ENCODE results near the gene RIT2.

GRCh38 chr18:43158381-43158780 lies 42.9 kb upstream of the RIT2 start:
- TF ChIP-seq RAD21 (IDR thresholded peaks at IDR 0.05; ENCODE audit: low read depth) = no peak
- TF ChIP-seq, protein P1, sequence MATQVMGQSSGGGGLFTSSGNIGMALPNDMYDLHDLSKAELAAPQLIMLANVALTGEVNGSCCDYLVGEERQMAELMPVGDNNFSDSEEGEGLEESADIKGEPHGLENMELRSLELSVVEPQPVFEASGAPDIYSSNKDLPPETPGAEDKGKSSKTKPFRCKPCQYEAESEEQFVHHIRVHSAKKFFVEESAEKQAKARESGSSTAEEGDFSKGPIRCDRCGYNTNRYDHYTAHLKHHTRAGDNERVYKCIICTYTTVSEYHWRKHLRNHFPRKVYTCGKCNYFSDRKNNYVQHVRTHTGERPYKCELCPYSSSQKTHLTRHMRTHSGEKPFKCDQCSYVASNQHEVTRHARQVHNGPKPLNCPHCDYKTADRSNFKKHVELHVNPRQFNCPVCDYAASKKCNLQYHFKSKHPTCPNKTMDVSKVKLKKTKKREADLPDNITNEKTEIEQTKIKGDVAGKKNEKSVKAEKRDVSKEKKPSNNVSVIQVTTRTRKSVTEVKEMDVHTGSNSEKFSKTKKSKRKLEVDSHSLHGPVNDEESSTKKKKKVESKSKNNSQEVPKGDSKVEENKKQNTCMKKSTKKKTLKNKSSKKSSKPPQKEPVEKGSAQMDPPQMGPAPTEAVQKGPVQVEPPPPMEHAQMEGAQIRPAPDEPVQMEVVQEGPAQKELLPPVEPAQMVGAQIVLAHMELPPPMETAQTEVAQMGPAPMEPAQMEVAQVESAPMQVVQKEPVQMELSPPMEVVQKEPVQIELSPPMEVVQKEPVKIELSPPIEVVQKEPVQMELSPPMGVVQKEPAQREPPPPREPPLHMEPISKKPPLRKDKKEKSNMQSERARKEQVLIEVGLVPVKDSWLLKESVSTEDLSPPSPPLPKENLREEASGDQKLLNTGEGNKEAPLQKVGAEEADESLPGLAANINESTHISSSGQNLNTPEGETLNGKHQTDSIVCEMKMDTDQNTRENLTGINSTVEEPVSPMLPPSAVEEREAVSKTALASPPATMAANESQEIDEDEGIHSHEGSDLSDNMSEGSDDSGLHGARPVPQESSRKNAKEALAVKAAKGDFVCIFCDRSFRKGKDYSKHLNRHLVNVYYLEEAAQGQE (IDR thresholded peaks at IDR 0.05; ENCODE audit: low read depth) = no peak
- TF ChIP-seq MAX (IDR thresholded peaks at IDR 0.05) = no peak
- TF ChIP-seq YY1 (IDR thresholded peaks at IDR 0.05; ENCODE audit: low read depth) = no peak
- no peak for TF ChIP-seq FOXM1 (IDR thresholded peaks at IDR 0.05; ENCODE audit: borderline replicate concordance, low read depth)
- TF ChIP-seq TAF1 (IDR thresholded peaks at IDR 0.05; ENCODE audit: low read depth) = no peak
- no peak for TF ChIP-seq CREB1 (IDR thresholded peaks at IDR 0.05; ENCODE audit: low read depth)
- no peak for TF ChIP-seq EP300 (IDR thresholded peaks at IDR 0.05; ENCODE audit: borderline replicate concordance)
- no peak for TF ChIP-seq EGR1 (IDR thresholded peaks at IDR 0.05)
